ENCODE data around the gene ZC3H7B.

The ZC3H7B gene

GRCh38 chr22:41405588-41405987, 104.3 kb downstream of the ZC3H7B start:
- no peak overlapping the region for H3K4me3 ChIP-seq (ENCODE audit: low read depth, low read length)
- H3K27ac ChIP-seq (ENCODE audit: low read depth, low read length) = no peak overlapping the region
- H3K9ac ChIP-seq (ENCODE audit: low read length) = no peak overlapping the region
- no peaks in the 10 kb centered on the region for H3K27me3 ChIP-seq (ENCODE audit: control insufficient read depth, insufficient read depth, low read length)
- no peaks in the 10 kb centered on the region for H3K4me1 ChIP-seq (ENCODE audit: control insufficient read depth, insufficient read depth, low read length)
- no peaks in the 10 kb centered on the region for H3K36me3 ChIP-seq (ENCODE audit: control insufficient read depth, insufficient read depth, low read length)
- no peaks in the 10 kb centered on the region for H3K9me3 ChIP-seq (ENCODE audit: control insufficient read depth, insufficient read depth, low read depth, low read length)

DNA sequence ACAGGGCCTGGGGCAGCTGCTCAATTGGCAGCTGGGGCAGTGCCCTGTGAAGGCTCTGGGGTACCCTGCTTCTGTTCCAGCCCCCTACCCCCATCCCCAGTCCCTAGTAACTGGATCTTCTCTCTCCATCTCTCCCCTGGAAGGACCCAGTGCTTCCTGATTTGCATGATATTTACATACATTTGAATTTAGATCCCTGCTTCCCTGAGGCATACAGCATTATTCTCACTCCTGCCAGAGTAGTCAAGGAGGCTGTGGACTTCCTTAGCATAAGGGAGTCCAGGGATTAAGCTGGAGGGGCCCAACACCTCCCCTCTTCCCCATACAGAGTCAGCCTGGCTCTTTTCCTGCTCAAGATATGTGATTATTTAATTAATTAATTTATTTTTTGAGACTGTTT, 105.1 kb downstream of the ZC3H7B start:
- Histone ChIP-seq H3K27me3 (ENCODE audit: control insufficient read depth, insufficient read depth, low read length) (no peaks in the 10 kb centered on the region), H3K36me3 (ENCODE audit: control insufficient read depth, insufficient read depth, low read length) (no peaks in the 10 kb centered on the region), H3K4me1 (ENCODE audit: control insufficient read depth, insufficient read depth, low read length) (peaks cover 5% of the 10 kb centered on the region), H3K27ac (ENCODE audit: low read depth, low read length) (no peak overlapping the region), H3K4me3 (ENCODE audit: low read depth, low read length) (no peak overlapping the region), H3K9me3 (ENCODE audit: control insufficient read depth, insufficient read depth, low read depth, low read length) (no peaks in the 10 kb centered on the region), H3K9ac (ENCODE audit: low read length) (no peak overlapping the region)

GRCh38 chr22:41407433-41407832, 106.1 kb downstream of the ZC3H7B start:
- H3K27ac ChIP-seq (ENCODE audit: low read depth, low read length) = no peak overlapping the region
- H3K4me3 ChIP-seq (ENCODE audit: low read depth, low read length) = no peak overlapping the region
- peaks cover 10% of the 10 kb centered on the region for H3K4me1 ChIP-seq (ENCODE audit: control insufficient read depth, insufficient read depth, low read length)
- no peaks in the 10 kb centered on the region for H3K27me3 ChIP-seq (ENCODE audit: control insufficient read depth, insufficient read depth, low read length)
- no peaks in the 10 kb centered on the region for H3K36me3 ChIP-seq (ENCODE audit: control insufficient read depth, insufficient read depth, low read length)
- H3K9ac ChIP-seq (ENCODE audit: low read length) = no peak overlapping the region
- no peaks in the 10 kb centered on the region for H3K9me3 ChIP-seq (ENCODE audit: control insufficient read depth, insufficient read depth, low read depth, low read length)

DNA sequence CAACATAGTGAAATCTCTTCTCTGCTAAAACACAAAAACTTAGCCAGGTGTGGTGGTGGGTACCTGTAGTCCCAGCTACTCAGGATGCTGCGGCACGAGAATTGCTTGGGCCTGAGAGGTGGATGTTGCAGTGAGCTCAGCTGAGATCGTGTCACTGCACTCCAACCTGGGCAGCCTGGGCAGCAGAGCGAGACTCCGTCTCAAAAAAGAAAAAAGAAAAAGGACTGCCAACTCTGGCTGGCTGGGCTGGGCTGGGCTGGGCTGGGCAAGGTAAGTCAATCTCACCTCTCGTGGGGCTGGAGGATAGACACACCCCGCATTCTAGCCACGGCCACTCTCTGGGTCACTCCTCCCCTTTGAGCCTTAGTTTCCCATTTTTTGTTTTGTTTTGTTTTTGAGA, 107.3 kb downstream of the ZC3H7B start:
- Histone ChIP-seq H3K27me3 (ENCODE audit: control insufficient read depth, insufficient read depth, low read length) (no peaks in the 10 kb centered on the region), H3K36me3 (ENCODE audit: control insufficient read depth, insufficient read depth, low read length) (no peaks in the 10 kb centered on the region), H3K4me1 (ENCODE audit: control insufficient read depth, insufficient read depth, low read length) (peaks cover 16% of the 10 kb centered on the region), H3K9me3 (ENCODE audit: control insufficient read depth, insufficient read depth, low read depth, low read length) (no peaks in the 10 kb centered on the region), H3K4me3 (ENCODE audit: low read depth, low read length) (no peak overlapping the region), H3K9ac (ENCODE audit: low read length) (no peak overlapping the region), H3K27ac (ENCODE audit: low read depth, low read length) (no peak overlapping the region)

Measured in HUES6 (cell line).